GM12864 (cell line): ENCODE data around the gene CFAP53.

Source experiments
- DNase-seq: peaks from one replicate; pipeline ENCODE4 v3.0.0-alpha.2; 2011; ENCODE audit warnings: low read depth
- H3K4me3 ChIP-seq: 2 replicates; pipeline ENCODE4 v1.5.1; 2011; ENCODE audit warnings: mild to moderate bottlenecking, low read depth, low read length, control low read depth
- CTCF ChIP-seq: IDR thresholded peaks from 2 replicates; pipeline ENCODE4 v1.5.1; 2011; ENCODE audit warnings: low read depth, mild to moderate bottlenecking, moderate library complexity, low read length, control low read depth, inconsistent platforms; ENCODE audit errors: missing control alignments

Gene CFAP53

GRCh38 chr18:50287028-50287440 is 20.7 kb upstream of the CFAP53 start:
- DNase-seq: no peak
- peak overlapping the region; percentile 86 for H3K4me3 ChIP-seq
- TF ChIP-seq CTCF: no peak

DNA sequence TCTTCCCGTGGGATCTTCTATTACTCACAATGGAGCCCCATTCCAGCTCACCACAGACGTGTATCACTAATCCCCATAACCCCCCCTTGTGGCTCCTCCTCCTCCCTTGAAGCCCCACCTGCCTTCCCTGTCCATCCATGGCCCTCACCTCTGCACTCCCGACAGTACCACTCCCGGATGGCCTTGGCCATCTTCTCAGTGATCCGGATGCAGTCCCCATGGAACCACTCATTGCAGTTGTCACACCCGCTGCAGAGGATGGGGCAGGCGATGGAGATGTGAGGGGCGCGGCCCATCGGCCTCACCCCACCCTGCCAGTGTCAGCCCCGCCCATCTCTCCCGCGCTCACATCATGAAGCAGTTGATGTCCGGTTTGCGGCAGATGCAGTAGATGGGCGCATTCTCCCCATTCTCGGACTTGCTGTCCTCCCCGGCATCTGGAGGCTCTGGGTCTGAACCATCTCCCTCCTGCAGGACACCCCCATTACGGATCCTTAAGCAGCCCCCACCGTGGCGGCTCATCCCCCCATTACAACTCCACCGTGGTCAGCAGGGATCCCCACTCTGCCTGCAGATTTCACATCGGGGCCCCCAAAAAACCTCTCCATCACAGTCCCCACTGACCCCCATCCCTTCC is 20.2 kb upstream of the CFAP53 start:
- no peak for DNase-seq
- H3K4me3 ChIP-seq: peak overlapping the region; percentile 86
- TF ChIP-seq CTCF: no peak

- TF ChIP-seq CTCF: no peak
- H3K4me3 ChIP-seq: peak overlapping the region; percentile 86
- no peak for DNase-seq
Observed at GRCh38 chr18:50285631-50286321, 19.5 kb upstream of the CFAP53 start.

GRCh38 chr18:50285071-50285470 is 18.8 kb upstream of the CFAP53 start:
- no peak overlapping the region for H3K4me3 ChIP-seq
- TF ChIP-seq CTCF: no peak
- no peak for DNase-seq

GRCh38 chr18:50284255-50284885 is 18.1 kb upstream of the CFAP53 start:
- DNase-seq: no peak
- no peak overlapping the region for H3K4me3 ChIP-seq
- no peak for TF ChIP-seq CTCF

DNA sequence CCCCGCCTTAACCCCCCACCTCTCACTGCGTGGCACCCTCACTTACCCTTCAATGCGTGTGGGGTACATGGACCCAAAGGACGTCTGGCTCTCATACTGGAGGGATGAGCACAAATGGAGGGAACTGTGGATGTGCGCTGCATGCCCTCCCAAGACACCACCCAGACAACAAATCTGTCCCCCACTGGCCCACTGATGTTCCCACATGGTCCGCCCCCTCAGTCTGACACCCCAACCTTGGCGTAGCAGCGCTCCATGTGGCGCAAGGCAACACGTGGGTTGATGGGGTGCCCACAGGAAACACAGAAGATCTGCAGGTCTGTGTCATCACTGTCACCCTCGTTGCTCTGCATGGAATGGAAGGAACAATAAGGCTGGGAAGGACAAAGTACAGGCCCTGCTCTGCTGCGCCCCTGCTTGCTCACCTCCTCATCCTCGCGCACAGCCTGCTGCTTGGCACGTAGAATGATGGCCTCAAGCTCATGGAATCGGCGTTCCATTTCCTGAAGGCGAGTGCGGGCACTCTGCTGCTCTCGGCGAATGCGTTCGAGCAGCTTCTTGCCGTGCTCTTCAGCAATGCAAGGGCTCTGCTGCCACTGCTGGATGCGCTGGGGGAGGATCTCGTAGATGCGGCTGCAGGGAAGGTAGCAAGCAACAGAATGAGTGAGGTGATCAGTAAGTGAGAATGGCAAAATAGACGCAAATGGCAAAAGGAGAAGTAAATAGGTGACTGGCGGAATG is 17.3 kb upstream of the CFAP53 start:
- no peak overlapping the region for H3K4me3 ChIP-seq
- DNase-seq: no peak
- no peak for TF ChIP-seq CTCF
